Ascending aorta (tissue), 2 donors: ENCODE measurements around the gene JAG2. TPM values are rescaled to one million over a fixed set of nuclear protein-coding genes. Genes with fewer than 3 reads are reported as not detected.

Experiments used
- DNase-seq, 2 donors: peaks; one replicate each; pipeline ENCODE4 v3.0.0-alpha.2; 2019; ENCODE audit warnings: low spot score in 2 of 2
- H3K27ac ChIP-seq, 2 donors: fragments of 200-600 bp; sonication (generic); one replicate each; pipeline ENCODE4 v1.5.1; 2016 to 2017; ENCODE audit warnings: mild to moderate bottlenecking in 1 of 2
- H3K27me3 ChIP-seq: fragments of 200-600 bp; sonication (generic); one replicate; pipeline ENCODE4 v1.5.1; 2017
- H3K36me3 ChIP-seq, 2 donors: fragments of 200-600 bp; sonication (generic); one replicate each; pipeline ENCODE4 v1.5.1; 2016
- H3K4me1 ChIP-seq, 2 donors: fragments of 200-600 bp; sonication (generic); one replicate each; pipeline ENCODE4 v1.5.1; 2016 to 2017; ENCODE audit warnings: mild to moderate bottlenecking in 1 of 2
- H3K4me3 ChIP-seq, 2 donors: fragments of 200-600 bp; sonication (generic); one replicate each; pipeline ENCODE4 v1.5.1; 2016 to 2017; ENCODE audit warnings: mild to moderate bottlenecking in 1 of 2
- H3K9me3 ChIP-seq, 2 donors: fragments of 200-600 bp; sonication (generic); one replicate each; pipeline ENCODE4 v1.5.1; 2016
- CTCF ChIP-seq, 3 experiments: fragments of 200-600 bp in 2 of 3; fragments of 450-650 bp in 1 of 3; sonication (generic) in 2 of 3; IDR thresholded peaks; one replicate each; pipeline ENCODE4 v1.5.1; 2016 to 2019; ENCODE audit warnings: antibody characterized with exemption in 3 of 3, mild to moderate bottlenecking in 1 of 3, moderate library complexity in 1 of 3
- intact Hi-C: fragments of 100-400 bp; cut with DNase I; formaldehyde crosslinking; loops from one replicate; pipeline ENCODE4 v1.15.1; 2023
- total RNA-seq: library from RNA; depleted of rRNA; stranded (reverse); fragments of >200 nt; gene quantifications from one replicate; pipeline ENCODE4 v1.1.0, GENCODE V29; 2016

The JAG2 gene
- total RNA-seq, 1 donor from 2014 or later: 35.5 TPM

DNA sequence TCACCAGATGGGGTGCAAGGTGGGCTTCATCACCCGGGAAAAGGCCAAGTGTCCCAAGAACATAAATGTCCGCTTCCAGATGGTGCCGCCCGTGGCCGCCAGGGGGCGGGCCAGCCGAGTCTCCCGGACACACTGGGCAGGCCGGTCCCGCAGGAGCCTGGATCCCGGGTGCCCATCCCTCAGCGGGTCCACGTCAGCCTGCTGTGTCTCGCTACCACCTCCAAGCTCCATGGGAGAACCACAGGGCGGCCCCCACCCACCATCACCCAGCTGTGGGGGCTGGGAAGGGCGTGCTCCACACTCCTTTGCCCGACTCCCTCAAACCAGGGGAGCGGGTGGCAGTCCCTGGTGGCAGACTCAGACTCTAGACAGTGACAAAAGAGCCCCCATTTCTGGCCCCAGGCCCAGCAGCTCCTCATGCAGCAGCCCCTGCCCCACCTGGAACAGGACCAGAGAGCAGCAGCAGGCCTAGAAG lies 34.5 kb upstream of the JAG2 start:
- peak in 1 of 2 donors; percentile 89 for DNase-seq
- peak; percentile 81 to 92 (median 87) for TF ChIP-seq CTCF (IDR thresholded peaks at IDR 0.05)
- Histone ChIP-seq H3K36me3 (no peaks in the 10 kb centered on the region), H3K4me3 (no peak overlapping the region), H3K9me3 (no peaks in the 10 kb centered on the region), H3K27ac (no peak overlapping the region), H3K4me1 (peaks cover 4 to 26% of the 10 kb centered on the region in 2 donors), H3K27me3 (peaks cover 8% of the 10 kb centered on the region)
- intact Hi-C loops: loop anchor here (1.0 to 5.0 kb wide), 4 partner anchors 78 to 326 kb away; no protein-coding TSS in a partner anchor

DNA sequence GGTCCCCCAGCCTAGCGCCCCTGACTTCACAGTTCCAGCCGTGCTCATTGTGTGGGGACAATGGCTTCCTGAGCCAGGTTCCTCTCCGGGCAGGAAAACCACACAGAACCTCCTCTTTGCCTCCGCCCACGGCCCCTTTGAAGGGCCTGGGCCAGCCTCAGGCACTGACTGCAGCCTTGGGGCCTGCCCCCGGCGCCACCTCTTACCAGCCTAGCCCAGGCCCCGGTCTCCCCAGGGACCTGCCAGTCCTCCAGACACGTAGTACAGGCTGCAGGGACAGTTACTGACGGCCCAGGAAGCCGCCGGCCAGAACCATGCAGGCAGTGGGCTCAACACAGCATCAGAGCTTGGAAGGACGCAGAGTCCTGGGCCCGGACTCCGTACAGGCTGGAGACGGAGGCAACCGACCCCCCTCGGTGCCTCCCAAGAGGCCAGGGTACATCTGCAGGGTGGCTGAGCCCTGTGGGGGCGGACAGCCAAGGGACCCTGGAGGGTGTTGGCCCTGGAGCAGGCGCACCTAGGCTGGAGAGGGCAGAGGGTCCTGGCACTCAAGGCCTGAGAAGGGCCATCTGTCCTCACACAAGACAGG lies 33.4 kb upstream of the JAG2 start:
- TF ChIP-seq CTCF (IDR thresholded peaks at IDR 0.05): no peak
- Histone ChIP-seq H3K9me3 (no peaks in the 10 kb centered on the region), H3K36me3 (no peaks in the 10 kb centered on the region), H3K27me3 (peaks cover 8% of the 10 kb centered on the region), H3K4me3 (no peak overlapping the region), H3K4me1 (peaks cover 4 to 26% of the 10 kb centered on the region in 2 donors), H3K27ac (no peak overlapping the region)
- intact Hi-C loops: loop anchor here (2.0 to 5.0 kb wide), 3 partner anchors 79 to 327 kb away; no protein-coding TSS in a partner anchor
- no peak for DNase-seq

DNA sequence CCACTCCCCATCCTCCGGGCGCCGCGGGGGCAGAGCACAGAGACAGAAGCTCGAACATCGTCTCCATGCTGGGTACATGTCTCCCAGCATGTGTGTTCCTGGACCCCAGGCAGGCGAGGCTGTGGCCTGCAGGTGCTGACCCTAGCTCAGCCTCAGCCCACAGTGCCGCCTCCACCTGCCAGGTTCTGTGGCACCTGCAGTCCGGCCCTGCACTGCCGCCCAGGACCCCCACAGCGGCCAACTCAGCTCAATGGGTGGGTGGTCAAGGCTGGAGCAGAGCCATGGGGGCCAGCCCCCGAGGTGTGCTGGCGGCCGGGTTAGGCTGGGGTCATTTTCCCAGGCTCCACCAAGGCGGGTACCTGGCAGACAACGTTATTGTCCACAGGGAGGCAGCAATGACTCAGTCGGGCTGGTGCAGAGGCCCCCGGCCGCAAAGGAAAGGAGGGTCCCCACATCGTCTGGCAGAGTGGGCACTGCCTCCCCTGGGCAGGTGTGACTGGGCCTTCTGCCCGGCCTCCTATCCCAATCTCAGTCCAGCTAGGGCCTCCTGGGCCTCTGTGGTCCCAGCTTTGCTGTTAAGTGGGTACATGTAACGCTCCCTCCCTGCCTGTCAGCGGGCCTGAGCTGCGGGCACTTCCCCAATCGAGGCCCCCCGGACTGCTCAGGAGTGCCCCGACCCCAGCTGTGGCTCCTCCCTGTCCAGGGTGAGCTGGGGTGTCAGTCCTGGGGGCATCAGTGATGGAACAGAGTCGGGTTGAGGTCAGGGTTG lies 32.8 kb upstream of the JAG2 start:
- H3K27ac ChIP-seq: no peak overlapping the region
- DNase-seq: no peak
- no peak overlapping the region for H3K4me3 ChIP-seq
- peaks cover 4 to 33% of the 10 kb centered on the region in 2 donors for H3K4me1 ChIP-seq
- peaks cover 8% of the 10 kb centered on the region for H3K27me3 ChIP-seq
- TF ChIP-seq CTCF (IDR thresholded peaks at IDR 0.05): no peak
- H3K36me3 ChIP-seq: no peaks in the 10 kb centered on the region
- H3K9me3 ChIP-seq: no peaks in the 10 kb centered on the region
- intact Hi-C loops: loop anchor here (5.0 kb wide), 1 partner anchor 109 kb away; no protein-coding TSS in a partner anchor

DNA sequence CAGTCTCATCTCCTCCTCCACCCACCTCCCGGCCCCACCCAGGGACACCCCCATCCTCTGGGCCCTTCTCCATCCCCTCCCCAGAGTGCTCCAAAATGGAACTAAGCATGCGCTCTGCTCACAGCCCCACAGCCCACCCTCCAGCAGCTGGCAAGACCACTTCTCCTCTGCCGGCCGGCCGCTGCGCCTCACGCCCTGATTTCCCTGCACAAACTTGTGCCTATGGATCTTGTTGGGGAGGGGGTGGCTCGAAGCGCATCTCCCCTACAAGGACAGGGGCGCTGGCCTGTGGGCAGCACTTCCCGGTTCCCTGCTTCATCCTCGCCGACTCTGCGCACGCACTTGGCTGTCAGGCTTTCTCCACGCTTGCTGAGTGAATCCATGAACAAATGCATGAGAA lies 32.1 kb upstream of the JAG2 start:
- Histone ChIP-seq H3K27me3 (peaks cover 8% of the 10 kb centered on the region), H3K36me3 (no peaks in the 10 kb centered on the region), H3K4me3 (no peak overlapping the region), H3K4me1 (peaks cover 3 to 32% of the 10 kb centered on the region in 2 donors), H3K9me3 (no peaks in the 10 kb centered on the region), H3K27ac (no peak overlapping the region)
- TF ChIP-seq CTCF (IDR thresholded peaks at IDR 0.05): no peak
- intact Hi-C loops: loop anchor here (5.0 kb wide), 1 partner anchor 108 kb away; no protein-coding TSS in a partner anchor
- DNase-seq: no peak

DNA sequence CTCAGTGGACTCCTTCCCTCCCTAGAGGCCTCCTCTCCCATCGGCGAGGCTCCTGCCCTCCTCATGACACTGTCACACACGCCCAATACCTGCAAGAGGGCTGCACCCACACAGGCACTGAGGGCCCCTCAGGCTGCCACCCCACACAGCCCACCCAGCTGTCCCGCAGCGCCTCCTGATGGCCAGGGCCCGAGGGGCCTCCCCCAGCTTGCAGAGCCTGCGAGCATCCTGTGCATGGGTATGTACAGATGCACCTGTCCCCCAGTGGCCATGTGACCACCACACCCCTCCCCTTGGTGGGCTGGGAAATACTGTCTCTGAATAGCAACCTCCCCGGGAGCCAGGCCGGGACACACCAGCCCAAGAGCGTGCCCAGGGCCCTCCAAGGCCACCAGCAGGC lies 31.5 kb upstream of the JAG2 start:
- intact Hi-C loops: loop anchor here (5.0 kb wide), 1 partner anchor 108 kb away; no protein-coding TSS in a partner anchor
- Histone ChIP-seq H3K4me3 (no peak overlapping the region), H3K27me3 (peaks cover 8% of the 10 kb centered on the region), H3K36me3 (no peaks in the 10 kb centered on the region), H3K4me1 (peaks cover 0 to 26% of the 10 kb centered on the region in 2 donors), H3K27ac (no peak overlapping the region), H3K9me3 (no peaks in the 10 kb centered on the region)
- no peak for DNase-seq
- TF ChIP-seq CTCF (IDR thresholded peaks at IDR 0.05): no peak
